Measurements from ENCODE around the gene NINJ1.
"Not testable (repeated sequence)": the region's sequence is repeated elsewhere in the genome, so short reads cannot be mapped to it uniquely, and the experiment has no call there.

NINJ1 gene

DNA sequence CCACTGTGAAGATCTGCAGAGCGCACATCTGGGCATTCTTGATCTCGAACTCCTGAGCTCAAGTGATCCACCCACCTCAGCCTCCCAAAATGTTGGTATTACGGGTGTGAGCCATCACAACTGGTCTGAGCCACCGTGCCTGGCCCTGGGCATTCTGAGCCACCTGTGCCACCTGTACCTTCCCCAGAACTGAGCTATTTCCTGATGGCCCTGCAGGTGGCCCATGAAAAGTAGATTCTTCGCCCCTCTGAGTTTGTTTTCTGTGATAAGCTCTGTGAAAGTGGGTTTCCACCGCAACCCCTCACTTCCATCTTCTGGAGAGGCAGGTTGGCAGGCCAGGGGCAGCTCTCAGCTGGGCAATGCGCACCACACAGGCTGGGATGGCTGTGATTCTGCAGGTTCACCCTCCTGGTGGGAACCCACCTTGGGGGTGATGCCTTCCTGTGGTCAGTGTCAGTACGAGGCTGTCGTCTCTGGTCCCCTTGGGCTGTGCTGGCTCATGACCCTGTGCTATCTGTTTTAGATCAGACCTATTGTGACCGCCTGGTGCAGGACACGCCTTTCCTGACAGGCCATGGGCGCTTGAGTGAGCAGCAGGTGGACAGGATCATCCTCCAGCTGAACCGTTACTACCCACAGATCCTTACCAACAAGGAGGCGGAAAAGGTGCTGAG lies 26.8 kb downstream of the NINJ1 start:
- no peak for DNase-seq (ENCODE audit: low spot score)
- FAIRE-seq = no peak

DNA sequence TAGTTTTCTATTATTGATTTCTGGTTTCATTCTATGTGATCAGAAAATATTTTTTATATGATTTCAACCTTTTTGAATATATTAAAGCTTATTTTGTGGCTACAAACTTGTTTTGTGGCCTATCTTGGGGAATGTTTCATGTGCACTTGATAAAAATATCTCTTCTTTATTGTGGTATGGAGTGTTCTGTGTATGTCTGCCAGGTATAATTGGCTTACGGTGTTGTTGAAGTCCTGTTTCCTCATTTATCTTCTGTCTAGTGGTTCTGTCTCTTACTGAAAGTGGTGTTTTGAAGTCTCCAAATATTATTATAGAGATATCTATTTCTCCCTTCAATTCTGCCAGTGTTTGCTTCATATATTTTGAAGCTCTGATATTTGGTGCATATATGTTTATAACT lies 28.4 kb downstream of the NINJ1 start:
- DNase-seq (ENCODE audit: low spot score) (no peak), FAIRE-seq (no peak)

GRCh38 chr9:93101086-93101485 lies 33.0 kb downstream of the NINJ1 start:
- not testable (repeated sequence) for DNase-seq (ENCODE audit: low spot score); FAIRE-seq

GRCh38 chr9:93100276-93100636 lies 33.8 kb downstream of the NINJ1 start:
- DNase-seq (ENCODE audit: low spot score) = no peak
- FAIRE-seq = no peak

DNA sequence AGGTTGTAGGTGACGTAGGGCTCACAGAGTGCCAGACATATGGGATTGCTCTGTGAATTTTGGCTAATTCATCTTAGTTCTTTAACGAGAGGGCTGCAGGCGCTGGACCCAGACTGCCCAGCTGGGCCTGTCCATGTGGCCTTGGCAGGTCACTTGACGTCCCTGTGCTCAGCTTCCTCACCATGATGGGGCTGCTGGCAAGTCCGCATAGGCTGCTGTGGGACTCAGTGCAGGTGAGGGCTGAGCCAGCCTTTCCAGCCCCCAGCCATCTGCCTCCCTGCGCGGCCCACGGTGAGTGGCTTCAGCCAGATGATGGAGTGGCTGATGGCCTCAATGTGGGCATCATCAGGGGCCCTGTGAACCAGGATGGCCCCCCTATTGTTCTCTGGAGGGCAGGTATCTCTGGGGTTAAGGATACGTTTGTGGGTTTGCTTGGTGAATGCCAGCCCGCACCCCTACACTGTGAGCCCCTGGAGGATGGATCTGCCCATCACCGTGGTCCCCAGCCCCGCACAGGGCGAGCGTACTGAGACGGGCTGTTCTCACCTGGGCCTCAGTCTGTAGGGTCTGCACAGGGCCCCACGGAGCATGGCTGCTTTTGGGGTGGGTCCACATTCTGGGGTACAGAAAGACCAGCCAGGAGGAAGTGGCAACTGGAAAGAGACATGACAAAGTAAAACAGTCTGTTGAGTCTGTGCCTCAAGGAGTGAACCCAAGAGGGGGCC lies 34.3 kb downstream of the NINJ1 start:
- FAIRE-seq (no peak), DNase-seq (ENCODE audit: low spot score) (no peak)

- peak; percentile 95 for FAIRE-seq
- DNase-seq (ENCODE audit: low spot score) = peak; percentile 93
Measured at GRCh38 chr9:93098236-93098946, 35.7 kb downstream of the NINJ1 start.

DNA sequence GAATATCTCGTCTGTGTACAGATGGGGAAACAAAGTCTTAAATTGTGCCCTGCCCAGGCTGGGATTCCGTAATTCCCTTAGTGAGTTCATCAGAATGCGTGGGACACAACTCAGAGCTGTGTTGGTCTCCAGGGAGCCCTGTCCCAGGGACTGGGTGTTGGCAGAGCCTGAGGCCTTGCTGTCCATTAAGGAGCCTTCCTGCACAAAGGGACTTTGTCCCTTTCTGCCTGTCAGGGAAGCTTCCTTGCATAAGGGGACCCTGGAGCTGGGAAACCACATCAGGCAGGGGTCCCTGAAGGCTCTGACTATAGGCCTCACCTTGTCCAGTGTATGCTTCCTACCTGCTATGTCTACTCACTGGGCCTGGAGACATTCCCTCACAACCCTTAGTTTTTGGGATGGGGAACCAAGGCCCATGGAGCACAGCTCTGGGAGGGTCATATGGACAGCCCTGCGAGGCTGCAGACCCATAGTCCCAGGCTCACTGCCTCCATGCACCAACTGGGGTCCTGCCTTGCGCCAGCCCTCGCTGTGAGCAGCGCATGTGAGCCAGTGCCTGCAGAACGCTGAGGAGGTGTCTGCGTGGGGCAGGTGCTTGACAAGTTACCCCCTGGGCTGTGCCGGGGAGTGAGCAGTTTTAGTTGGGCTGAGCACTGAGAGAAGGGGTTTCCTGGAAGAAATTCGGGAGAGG lies 36.4 kb downstream of the NINJ1 start:
- FAIRE-seq (no peak), DNase-seq (ENCODE audit: low spot score) (no peak)

GRCh38 chr9:93096811-93097382 lies 37.2 kb downstream of the NINJ1 start:
- no peak for FAIRE-seq
- no peak for DNase-seq (ENCODE audit: low spot score)

DNA sequence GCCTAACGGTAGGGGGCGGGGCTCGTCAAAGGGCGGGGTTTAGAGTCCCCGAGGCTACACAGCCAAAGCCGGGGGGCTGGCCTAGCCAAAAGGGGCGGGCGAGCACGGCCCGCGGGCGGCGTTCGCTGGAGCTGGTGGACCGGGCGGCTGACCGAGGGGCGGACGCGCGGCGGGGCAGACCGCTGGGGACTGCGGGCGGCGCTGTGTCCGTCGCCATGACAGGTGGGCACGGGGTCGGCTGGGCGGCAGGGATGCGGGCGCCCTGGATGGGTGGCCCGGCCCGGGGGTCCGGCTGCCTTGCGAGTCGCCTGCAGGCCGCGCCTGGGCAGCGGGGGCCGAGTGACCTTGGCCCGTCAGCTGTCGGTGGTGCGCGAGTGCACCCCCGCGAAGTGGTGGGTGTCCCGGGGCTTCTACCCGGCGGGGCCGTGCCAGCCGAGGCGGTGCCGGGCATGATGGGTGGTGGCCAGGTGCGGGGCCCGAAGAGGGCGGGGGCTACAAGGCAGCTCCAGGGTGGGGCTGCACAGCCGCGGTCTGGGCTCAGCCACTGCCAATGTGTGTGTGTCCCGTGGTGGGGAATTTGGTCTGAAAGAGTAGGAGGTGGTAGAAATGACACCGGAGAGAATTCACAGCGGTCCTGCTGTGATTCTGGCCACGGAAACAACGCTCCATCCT lies 37.8 kb downstream of the NINJ1 start, which contains the start of gene CARD19:
TSS of gene CARD19 (plus strand) at position 87 of the 672 bp plus-strand sequence. CDS start at position 216, 129 bp downstream.
- no peak for FAIRE-seq
- no peak for DNase-seq (ENCODE audit: low spot score)

GRCh38 chr9:93095205-93096130 lies 38.6 kb downstream of the NINJ1 start:
- FAIRE-seq (peak; percentile 50), DNase-seq (ENCODE audit: low spot score) (peak; percentile 95)

DNA sequence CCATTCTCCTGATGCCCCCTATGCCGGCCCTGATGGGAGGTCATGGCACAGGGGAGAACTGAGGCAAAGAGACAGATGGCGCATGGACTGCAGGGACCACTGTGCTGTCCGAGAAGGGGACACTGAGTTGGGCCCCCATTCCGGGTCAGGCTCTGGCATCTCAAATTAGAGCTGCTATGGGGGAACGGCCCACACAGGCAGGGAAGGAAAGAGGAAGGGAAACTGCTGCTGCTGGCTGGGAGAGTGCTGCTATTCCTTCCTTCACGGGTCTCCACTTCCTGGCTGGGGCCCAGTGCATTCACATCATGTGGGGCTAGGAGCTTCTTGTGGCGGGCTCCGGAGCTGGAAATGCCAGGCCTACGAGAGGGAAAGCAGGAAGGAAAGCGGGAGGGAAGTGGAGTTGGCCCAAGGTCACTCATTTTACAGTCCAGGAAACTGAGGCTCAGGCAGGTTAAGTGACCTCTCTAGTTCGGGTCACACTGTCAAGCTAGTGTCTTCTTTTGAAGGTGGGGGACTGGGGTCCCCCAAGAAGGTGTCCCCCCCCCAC lies 39.3 kb downstream of the NINJ1 start:
- FAIRE-seq (no peak), DNase-seq (ENCODE audit: low spot score) (no peak)

GRCh38 chr9:93093877-93094657 lies 40.0 kb downstream of the NINJ1 start:
- no peak for DNase-seq (ENCODE audit: low spot score)

DNA sequence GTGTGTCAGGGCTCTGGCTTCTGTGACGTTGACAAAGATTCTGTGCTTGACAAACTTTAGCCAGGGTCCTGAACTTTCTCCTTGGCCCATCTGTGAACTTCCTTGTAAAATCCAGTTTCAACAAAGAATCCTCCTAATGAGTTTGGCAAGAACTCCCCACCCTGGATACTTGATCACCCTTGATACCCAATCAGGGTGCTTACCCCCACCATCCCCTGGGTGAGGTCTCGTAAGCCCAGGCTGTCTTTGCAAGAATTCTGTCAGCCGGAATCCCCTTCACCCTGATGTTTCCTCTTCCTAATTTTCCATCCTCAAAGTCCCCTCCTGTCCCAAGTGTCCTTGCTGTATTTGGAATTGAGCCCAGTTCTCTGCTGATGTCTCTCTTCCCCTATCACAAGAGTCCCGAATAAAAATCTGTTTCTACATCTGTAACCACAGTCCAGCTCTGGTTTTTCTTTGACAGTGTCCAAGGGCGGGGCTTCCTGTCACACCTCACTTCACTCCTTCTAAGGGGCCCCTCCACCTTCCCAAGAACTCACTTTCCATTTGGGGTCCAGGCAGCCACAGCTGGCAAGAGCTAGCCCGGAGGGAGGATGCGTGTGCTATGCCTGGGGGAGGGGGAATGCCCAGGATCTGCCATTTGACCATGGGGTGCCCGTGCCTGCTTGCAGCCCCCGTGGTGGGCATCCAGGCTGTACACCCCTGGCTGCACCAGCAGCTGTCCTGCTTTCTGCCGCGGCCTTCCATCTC lies 40.7 kb downstream of the NINJ1 start:
- no peak for DNase-seq (ENCODE audit: low spot score)
- no peak for FAIRE-seq

More at GRCh38 chr9:93093877-93094657, 40.0 kb downstream of the NINJ1 start:
- FAIRE-seq = no peak

- no peak for FAIRE-seq
Measured at GRCh38 chr9:93092251-93092991, 41.6 kb downstream of the NINJ1 start.

GRCh38 chr9:93091453-93092081 lies 42.5 kb downstream of the NINJ1 start:
- DNase-seq (ENCODE audit: low spot score) (peak; percentile 50), FAIRE-seq (no peak)

More at GRCh38 chr9:93092251-93092991, 41.6 kb downstream of the NINJ1 start:
- DNase-seq (ENCODE audit: low spot score) = no peak

GRCh38 chr9:93091056-93091452 lies 43.0 kb downstream of the NINJ1 start:
- FAIRE-seq = no peak
- DNase-seq (ENCODE audit: low spot score) = no peak
